Neural cell (in vitro differentiated cells): ENCODE results near the gene CDSN.

ENCODE experiments used
- CTCF ChIP-seq: fragments of 450-650 bp; IDR thresholded peaks from 2 replicates; pipeline ENCODE4 v1.5.1; 2014; ENCODE audit warnings: antibody characterized with exemption, mild to moderate bottlenecking, moderate library complexity; ENCODE audit not compliant: poor library complexity, severe bottlenecking
- EP300 ChIP-seq: fragments of 450-650 bp; conservative IDR thresholded peaks from 2 replicates; pipeline ENCODE4 v1.6.1; 2014; ENCODE audit warnings: antibody characterized with exemption, mild to moderate bottlenecking, moderate library complexity; ENCODE audit not compliant: poor library complexity, severe bottlenecking
- POLR2AphosphoS5 ChIP-seq: IDR thresholded peaks from 2 replicates; pipeline ENCODE4 v1.6.1; 2012
- SMC3 ChIP-seq: fragments of 450-650 bp; conservative IDR thresholded peaks from 2 replicates; pipeline ENCODE4 v1.6.1; 2014; ENCODE audit warnings: antibody characterized with exemption, mild to moderate bottlenecking, moderate library complexity; ENCODE audit not compliant: poor library complexity
- TAF1 ChIP-seq: IDR thresholded peaks from 2 replicates; pipeline ENCODE4 v1.6.1; 2012; ENCODE audit warnings: low read depth

GRCh38 chr6:31125162-31125561, 4.9 kb upstream of the CDSN start:
- TF ChIP-seq POLR2AphosphoS5: no peak
- TF ChIP-seq CTCF: no peak
- no peak for TF ChIP-seq TAF1
- no peak for TF ChIP-seq EP300
- TF ChIP-seq SMC3: no peak
